K562 (cell line): ENCODE results near the gene IQCM. TPM values are rescaled to one million over a fixed set of nuclear protein-coding genes. Genes with fewer than 3 reads are reported as not detected.

Experiments
- ATAC-seq: fragments of 200-7000 bp; cut with Tn5 transposase; 3 replicates; pipeline ENCODE4 v1.9.1; 2020; ENCODE audit warnings: moderate library complexity
- BruUV-seq: library from RNA; stranded (reverse); fragments of 400-500 nt; replicated peaks from 2 replicates; lab custom pipeline; 2021; lab: Mats Ljungman, UMichigan
- CTCF ChIA-PET: fragments of 300-600 bp; formaldehyde crosslinking; extraction: SDS; loops from one replicate; lab custom pipeline; 2021; ENCODE audit warnings: low intra/inter-chr PET ratio; lab: Yijun Ruan, JAX
- POLR2A ChIA-PET: fragments of 300-600, 350-650 bp; sonication (Branson Sonifier 250); formaldehyde crosslinking; extraction: SDS; loops from one replicate; lab custom pipeline; 2021; ENCODE audit warnings: antibody characterized with exemption, inconsistent platforms; lab: Yijun Ruan, JAX
- DNase-seq, 4 experiments: peaks; one replicate each; pipeline versions ENCODE4 v3.0.0 to v3.0.0-alpha.2; 2011 to 2018; ENCODE audit warnings: low spot score in 3 of 4, mixed read lengths in 3 of 4; ENCODE audit errors: extremely low read depth in 1 of 4
- FAIRE-seq: peaks from 2 replicates; lab custom pipeline; 2011; peaks lifted over from hg19 to GRCh38; lab: Jason Lieb, UNC
- H2AFZ ChIP-seq: 2 replicates; pipeline ENCODE4 v1.6.0; 2011; ENCODE audit warnings: low read depth, low read length, control low read depth, inconsistent platforms
- H3K27ac ChIP-seq: fragments of 200-600 bp; 3 replicates; pipeline ENCODE4 v1.8.0; 2011; ENCODE audit warnings: low read depth, mild to moderate bottlenecking, control low read depth, inconsistent platforms, low read length, moderate library complexity, mixed read lengths; ENCODE audit errors: extremely low read depth
- H3K27me3 ChIP-seq, 2 experiments: fragments of 300-600 bp in 1 of 2; 2 replicates in 1 of 2; 3 replicates in 1 of 2; pipeline versions ENCODE4 v1.6.0 to v1.8.0; 2011; ENCODE audit warnings: inconsistent platforms in 2 of 2, low read length in 2 of 2, mild to moderate bottlenecking in 1 of 2, mixed read lengths in 1 of 2, moderate library complexity in 1 of 2; ENCODE audit not compliant: control insufficient read depth in 2 of 2, insufficient read depth in 2 of 2
- H3K36me3 ChIP-seq: fragments of 300-600 bp; 3 replicates; pipeline ENCODE4 v1.8.0; 2011; ENCODE audit warnings: mild to moderate bottlenecking, low read length, inconsistent platforms; ENCODE audit not compliant: control insufficient read depth, insufficient read depth
- H3K4me1 ChIP-seq, 2 experiments: fragments of 200-600 bp in 1 of 2; replicated peaks in 1 of 2; 2 replicates in 1 of 2; 3 replicates in 1 of 2; pipeline versions ENCODE4 v1.5.1 to v1.8.0; 2011; ENCODE audit warnings: inconsistent platforms in 2 of 2, low read length in 2 of 2, mild to moderate bottlenecking in 1 of 2, mixed read lengths in 1 of 2, moderate library complexity in 1 of 2; ENCODE audit not compliant: control insufficient read depth in 2 of 2, insufficient read depth in 2 of 2
- H3K4me2 ChIP-seq: 2 replicates; pipeline ENCODE4 v1.6.1; 2011; ENCODE audit warnings: low read length, control low read depth, inconsistent platforms, mixed read lengths; ENCODE audit not compliant: insufficient read depth
- H3K4me3 ChIP-seq: fragments of 200-600 bp; sonication (generic), shearing (Covaris generic); 2 replicates; pipeline ENCODE4 v1.5.1; 2016; ENCODE audit warnings: control low read depth, inconsistent platforms
- H3K79me2 ChIP-seq: fragments of 200-600 bp; 3 replicates; pipeline ENCODE4 v1.8.0; 2011; ENCODE audit warnings: low read length, inconsistent platforms; ENCODE audit not compliant: control insufficient read depth, insufficient read depth
- H3K9ac ChIP-seq, 2 experiments: 2 replicates each; pipeline versions ENCODE4 v1.6.0 to v1.6.1; 2011; ENCODE audit warnings: low read depth in 2 of 2, low read length in 2 of 2, control low read depth in 1 of 2, inconsistent platforms in 1 of 2, mild to moderate bottlenecking in 1 of 2, mixed read lengths in 1 of 2; ENCODE audit not compliant: insufficient read depth in 1 of 2
- H3K9me1 ChIP-seq: one replicate; pipeline ENCODE4 v1.6.0; 2011; ENCODE audit warnings: inconsistent platforms, mild to moderate bottlenecking, low read length, moderate library complexity; ENCODE audit not compliant: control insufficient read depth, insufficient read depth
- H3K9me3 ChIP-seq: replicated peaks from 2 replicates; pipeline ENCODE4 v1.5.1; 2011; ENCODE audit warnings: low read depth, low read length, inconsistent platforms; ENCODE audit not compliant: control insufficient read depth, insufficient read depth
- H4K20me1 ChIP-seq: replicated peaks from 2 replicates; pipeline ENCODE4 v1.6.1; 2011; ENCODE audit warnings: low read length, inconsistent platforms, mixed read lengths; ENCODE audit not compliant: control insufficient read depth, insufficient read depth
- BHLHE40 ChIP-seq: IDR thresholded peaks from 2 replicates; pipeline ENCODE4 v1.6.1; 2011; ENCODE audit warnings: low read length, improper control_type of control experiment
- BRCA1 ChIP-seq, 2 experiments: fragments of 450-650 bp in 1 of 2; sonication (generic) in 1 of 2; formaldehyde crosslinking in 1 of 2; IDR thresholded peaks; 2 replicates each; pipeline versions ENCODE4 v1.5.0 to v1.6.1; 2017 to 2020; ENCODE audit warnings: mild to moderate bottlenecking in 1 of 2, missing genetic modification reagents in 1 of 2
- HDAC3 ChIP-seq: fragments of 450-650 bp; IDR thresholded peaks from 2 replicates; pipeline ENCODE4 v1.6.1; 2018; ENCODE audit warnings: borderline replicate concordance, mild to moderate bottlenecking, moderate library complexity; ENCODE audit not compliant: partially characterized antibody
- JUND ChIP-seq, 2 experiments: IDR thresholded peaks; 2 replicates in 1 of 2; 3 replicates in 1 of 2; pipeline ENCODE4 v1.6.1; 2011; ENCODE audit warnings: borderline replicate concordance in 2 of 2, low read depth in 2 of 2, low read length in 2 of 2, improper control_type of control experiment in 1 of 2, missing biosample characterization in 1 of 2, missing genetic modification characterization in 1 of 2, missing genetic modification reagents in 1 of 2
- KAT7 ChIP-seq: sonication (generic); formaldehyde crosslinking; IDR thresholded peaks from 2 replicates; pipeline ENCODE4 v1.8.0; 2022; ENCODE audit warnings: missing genetic modification reagents, mild to moderate bottlenecking, borderline replicate concordance
- MXI1 ChIP-seq: IDR thresholded peaks from 2 replicates; pipeline ENCODE4 v1.6.1; 2011; ENCODE audit warnings: low read depth, mild to moderate bottlenecking, improper control_type of control experiment, low read length
- NFE2 ChIP-seq: IDR thresholded peaks from 2 replicates; pipeline ENCODE4 v1.6.1; 2014; ENCODE audit warnings: antibody characterized with exemption, low read depth
- NR2C2 ChIP-seq, 2 experiments: fragments of 200-800 bp in 1 of 2; sonication (Bioruptor generic) in 1 of 2; sonication (generic) in 1 of 2; formaldehyde crosslinking in 1 of 2; IDR thresholded peaks; 2 replicates each; pipeline versions ENCODE4 v1.6.1 to v1.8.0; 2016 to 2022; ENCODE audit warnings: mild to moderate bottlenecking in 1 of 2, missing compliant biosample characterization in 1 of 2, missing genetic modification characterization in 1 of 2, missing genetic modification reagents in 1 of 2
- POLR2H ChIP-seq: IDR thresholded peaks from 2 replicates; pipeline ENCODE4 v1.6.1; 2016; ENCODE audit warnings: missing genetic modification characterization, low read depth, mild to moderate bottlenecking, control low read depth, missing compliant biosample characterization, moderate library complexity
- RBM22 ChIP-seq: fragments of 200-400 bp; formaldehyde crosslinking; IDR thresholded peaks from 2 replicates; pipeline ENCODE4 v1.6.1; 2018; ENCODE audit warnings: low read length, low read depth; ENCODE audit not compliant: poor library complexity, severe bottlenecking
- SMARCA5 ChIP-seq: fragments of 450-650 bp; IDR thresholded peaks from 2 replicates; pipeline ENCODE4 v1.6.1; 2016
- TFAP4 ChIP-seq: sonication (generic); formaldehyde crosslinking; IDR thresholded peaks from 2 replicates; pipeline ENCODE4 v1.8.0; 2022; ENCODE audit warnings: missing genetic modification reagents, mild to moderate bottlenecking, moderate library complexity, borderline replicate concordance
- ZNF347 ChIP-seq: fragments of 450-650 bp; formaldehyde crosslinking; IDR thresholded peaks from 2 replicates; pipeline ENCODE4 v1.4.0; 2020; ENCODE audit warnings: low read depth, mild to moderate bottlenecking, moderate library complexity
- ZNF444 ChIP-seq: fragments of 250-450 bp; sonication (Bioruptor Pico); IDR thresholded peaks from 2 replicates; pipeline ENCODE4 v1.4.0; 2020; ENCODE audit warnings: mild to moderate bottlenecking, moderate library complexity
- ZNF507 ChIP-seq: conservative IDR thresholded peaks from 2 replicates; pipeline ENCODE4 v1.6.1; 2017; ENCODE audit warnings: missing genetic modification characterization, missing compliant biosample characterization
- ZNF639 ChIP-seq, 2 experiments: fragments of 200-800 bp in 1 of 2; sonication (Bioruptor generic) in 1 of 2; sonication (generic) in 1 of 2; formaldehyde crosslinking in 1 of 2; IDR thresholded peaks in 1 of 2; conservative IDR thresholded peaks in 1 of 2; 2 replicates each; pipeline versions ENCODE4 v1.5.0 to v1.6.1; 2016 to 2020; ENCODE audit warnings: missing compliant biosample characterization in 1 of 2, missing genetic modification characterization in 1 of 2, missing genetic modification reagents in 1 of 2
- ZNF766 ChIP-seq: fragments of 200-800 bp; sonication (Bioruptor generic); conservative IDR thresholded peaks from 2 replicates; pipeline ENCODE4 v1.6.1; 2016; ENCODE audit warnings: missing genetic modification characterization, missing compliant biosample characterization
- ZSCAN29 ChIP-seq: fragments of 450-650 bp; IDR thresholded peaks from 2 replicates; pipeline ENCODE4 v1.6.1; 2017
- WGBS: fragments of 100-300 bp; shearing (Covaris generic); methylation state at CpG from one replicate; pipeline ENCODE4 v1.1.6; 2016; ENCODE audit warnings: low coverage, mixed read lengths; ENCODE audit not compliant: insufficient coverage; ENCODE audit errors: missing lambda C conversion rate; 5-methylcytosine and 5-hydroxymethylcytosine counted together
- in situ Hi-C: fragments of 300-500 bp; cut with MboI; formaldehyde crosslinking; loops from 4 replicates; pipeline ENCODE4 v1.15.0; 2018; ENCODE audit warnings: inconsistent platforms, mixed read lengths
- intact Hi-C: fragments of 100-400 bp; cut with micrococcal nuclease; formaldehyde crosslinking; loops from 2 replicates; pipeline ENCODE4 v1.14.2; 2022
- polyA plus RNA-seq, 8 experiments: library from polyadenylated mRNA; depleted of rRNA in 4 of 8; stranded (reverse) in 5 of 8; unstranded in 3 of 8; fragments of >200 nt; fragmentation: Nextera tagmentation in 2 of 8; fragmentation: Illumina TruSeq in 1 of 8; extraction: Ambion mirVana in 2 of 8; extraction: Trizol in 1 of 8; gene quantifications; 2 replicates each; pipeline versions ENCODE4 v1.2.1 to v1.2.3, GENCODE V29; 2011 to 2014; ENCODE audit warnings: inconsistent platforms in 1 of 8, missing spikeins in 1 of 8
- total RNA-seq, 7 experiments: library from RNA; depleted of rRNA in 6 of 7; stranded (reverse); fragments of >200 nt in 6 of 7; fragmentation: Illumina TruSeq in 2 of 7; extraction: Trizol in 2 of 7; gene quantifications; 2 replicates each; pipeline versions ENCODE4 v1.2.1 to v1.2.3, GENCODE V29; 2011 to 2021; ENCODE audit warnings: low replicate concordance in 1 of 7
- TF ChIP-seq, protein P1 (sequence below): fragments of 250-450 bp; sonication (Bioruptor Pico); IDR thresholded peaks from 2 replicates; pipeline ENCODE4 v1.5.0; 2020; ENCODE audit warnings: mild to moderate bottlenecking, borderline replicate concordance

IQCM gene
- total and polyA plus RNA-seq, 9 of the 15 experiments (the other 6 are each of a cell fraction or from before 2014, with no cell fraction given) = not detected

GRCh38 chr4:149747646-149748045 lies 68.0 kb downstream of the IQCM start:
- ChIA-PET CTCF (no interaction called here), POLR2A (no interaction called here)
- Histone ChIP-seq H3K27ac (no peak overlapping the region), H3K36me3 (no peaks in the 10 kb centered on the region), H4K20me1 (no peaks in the 10 kb centered on the region), H3K9ac (no peak overlapping the region), H3K79me2 (no peaks in the 10 kb centered on the region), H3K9me1 (no peaks in the 10 kb centered on the region), H3K4me3 (no peak overlapping the region), H3K27me3 (no peaks in the 10 kb centered on the region), H2AFZ (no peak overlapping the region), H3K9me3 (no peaks in the 10 kb centered on the region; the same call in 1 of the 2 replicates), H3K4me2 (no peak overlapping the region), H3K4me1 (no peaks in the 10 kb centered on the region)
- intact Hi-C loops (no loop called here), in situ Hi-C loops (no loop called here)
- no peak for FAIRE-seq
- DNase-seq = no peak
- TF ChIP-seq ZNF766 (no peak), BRCA1 (IDR thresholded peaks at IDR 0.05) (no peak), BRCA1 (CRISPR knock-in tag; IDR thresholded peaks at IDR 0.05) (no peak), NFE2 (no peak), TFAP4 (CRISPR knock-in tag) (no peak), ZNF347 (no peak), ZNF507 (tag) (no peak), ZSCAN29 (no peak), KAT7 (CRISPR knock-in tag) (no peak), RBM22 (no peak), BHLHE40 (no peak), NR2C2 (CRISPR knock-in tag; IDR thresholded peaks at IDR 0.05) (no peak), NR2C2 (tag; IDR thresholded peaks at IDR 0.05) (no peak), POLR2H (tag) (no peak), ZNF639 (CRISPR knock-in tag; conservative IDR thresholded peaks at IDR 0.05 in 1 of 2, IDR thresholded peaks at IDR 0.05 in 1 of 2) (no peak), MXI1 (no peak), HDAC3 (no peak), JUND (IDR thresholded peaks at IDR 0.05; ENCODE audit: borderline replicate concordance, low read depth, low read length) (no peak), JUND (tag; IDR thresholded peaks at IDR 0.05; ENCODE audit: borderline replicate concordance, low read depth, low read length) (no peak), SMARCA5 (no peak), ZNF444 (no peak)
- TF ChIP-seq, protein P1, sequence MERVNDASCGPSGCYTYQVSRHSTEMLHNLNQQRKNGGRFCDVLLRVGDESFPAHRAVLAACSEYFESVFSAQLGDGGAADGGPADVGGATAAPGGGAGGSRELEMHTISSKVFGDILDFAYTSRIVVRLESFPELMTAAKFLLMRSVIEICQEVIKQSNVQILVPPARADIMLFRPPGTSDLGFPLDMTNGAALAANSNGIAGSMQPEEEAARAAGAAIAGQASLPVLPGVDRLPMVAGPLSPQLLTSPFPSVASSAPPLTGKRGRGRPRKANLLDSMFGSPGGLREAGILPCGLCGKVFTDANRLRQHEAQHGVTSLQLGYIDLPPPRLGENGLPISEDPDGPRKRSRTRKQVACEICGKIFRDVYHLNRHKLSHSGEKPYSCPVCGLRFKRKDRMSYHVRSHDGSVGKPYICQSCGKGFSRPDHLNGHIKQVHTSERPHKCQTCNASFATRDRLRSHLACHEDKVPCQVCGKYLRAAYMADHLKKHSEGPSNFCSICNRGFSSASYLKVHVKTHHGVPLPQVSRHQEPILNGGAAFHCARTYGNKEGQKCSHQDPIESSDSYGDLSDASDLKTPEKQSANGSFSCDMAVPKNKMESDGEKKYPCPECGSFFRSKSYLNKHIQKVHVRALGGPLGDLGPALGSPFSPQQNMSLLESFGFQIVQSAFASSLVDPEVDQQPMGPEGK (CRISPR knock-in tag) = no peak
- 0% methylated on average over 2 of the region's 2 CpGs for WGBS
- ATAC-seq = no peak
- BruUV-seq = no TSS peak
